PC-3 (cell line): ENCODE data around the gene POU4F1. TPM values are rescaled to one million over a fixed set of nuclear protein-coding genes. Genes with fewer than 3 reads are reported as not detected.

ENCODE experiments used
- ATAC-seq: fragments of 200-7000 bp; cut with Tn5 transposase; 2 replicates; pipeline ENCODE4 v1.9.1; 2020; ENCODE audit warnings: mild to moderate bottlenecking, moderate library complexity
- BruUV-seq: library from RNA; stranded (reverse); fragments of 400-500 nt; replicated peaks from 2 replicates; lab custom pipeline; 2021; lab: Mats Ljungman, UMichigan
- CTCF ChIA-PET: fragments of 300-600 bp; sonication (Branson Sonifier 250); formaldehyde crosslinking; loops from one replicate; lab custom pipeline; 2022; ENCODE audit warnings: antibody characterized with exemption; lab: Charles Lee
- POLR2A ChIA-PET: fragments of 300-600 bp; sonication (Branson Sonifier 250); formaldehyde crosslinking; loops from one replicate; lab custom pipeline; 2022; ENCODE audit warnings: antibody characterized with exemption; ENCODE audit not compliant: unreplicated experiment; lab: Charles Lee
- DNase-seq: peaks from one replicate; pipeline ENCODE4 v3.0.0-alpha.2; 2015
- H2AFZ ChIP-seq: fragments of 300-600 bp; sonication (generic); 2 replicates; pipeline ENCODE4 v1.6.0; 2016; ENCODE audit warnings: antibody characterized with exemption, low read length
- H3F3A ChIP-seq: fragments of 300-600 bp; sonication (generic); one replicate; pipeline ENCODE4 v1.6.0; 2017; ENCODE audit warnings: antibody characterized with exemption, low read length, control low read depth, mild to moderate bottlenecking; ENCODE audit not compliant: unreplicated experiment
- H3K27ac ChIP-seq: fragments of 300-600 bp; sonication (generic); 2 replicates; pipeline ENCODE4 v1.5.1; 2016; ENCODE audit warnings: mild to moderate bottlenecking, low read length
- H3K27me3 ChIP-seq: fragments of 300-600 bp; sonication (generic); 2 replicates; pipeline ENCODE4 v1.6.1; 2016; ENCODE audit warnings: low read length, mixed read lengths
- H3K36me3 ChIP-seq: fragments of 300-600 bp; sonication (generic); 2 replicates; pipeline ENCODE4 v1.6.1; 2016; ENCODE audit warnings: low read depth, mixed run types, low read length, mixed read lengths
- H3K4me1 ChIP-seq: fragments of 300-600 bp; sonication (generic); 2 replicates; pipeline ENCODE4 v1.5.1; 2016; ENCODE audit warnings: low read length; ENCODE audit not compliant: insufficient read depth
- H3K4me2 ChIP-seq: fragments of 300-600 bp; sonication (generic); 2 replicates; pipeline ENCODE4 v1.6.0; 2016; ENCODE audit warnings: low read length
- H3K4me3 ChIP-seq: fragments of 300-600 bp; sonication (generic); 2 replicates; pipeline ENCODE4 v1.5.1; 2016; ENCODE audit warnings: mild to moderate bottlenecking, low read length, mixed read lengths
- H3K79me2 ChIP-seq: fragments of 300-600 bp; sonication (generic); 2 replicates; pipeline ENCODE4 v1.6.1; 2017; ENCODE audit warnings: low read length, mixed read lengths
- H3K9ac ChIP-seq: fragments of 300-600 bp; sonication (generic); 2 replicates; pipeline ENCODE4 v1.6.0; 2016; ENCODE audit warnings: mild to moderate bottlenecking, low read length
- H3K9me2 ChIP-seq: fragments of 300-600 bp; sonication (generic); replicated peaks from 2 replicates; pipeline ENCODE4 v1.6.1; 2016; ENCODE audit warnings: mixed run types, low read length, mixed read lengths
- H3K9me3 ChIP-seq: fragments of 300-600 bp; sonication (generic); 2 replicates; pipeline ENCODE4 v1.6.1; 2016; ENCODE audit warnings: low read length, mixed read lengths
- H4K20me1 ChIP-seq: fragments of 300-600 bp; sonication (generic); 2 replicates; pipeline ENCODE4 v1.6.1; 2016; ENCODE audit warnings: low read length, mixed read lengths
- EZH2 ChIP-seq: fragments of 300-600 bp; sonication (generic); IDR thresholded peaks from one replicate; pipeline ENCODE4 v1.6.1; 2017; ENCODE audit warnings: antibody characterized with exemption, mild to moderate bottlenecking, low read length; ENCODE audit not compliant: unreplicated experiment
- EZH2phosphoT487 ChIP-seq: fragments of 300-600 bp; sonication (generic); IDR thresholded peaks from 2 replicates; pipeline ENCODE4 v1.6.1; 2018; ENCODE audit warnings: mild to moderate bottlenecking, antibody characterized with exemption, low read length, borderline replicate concordance
- intact Hi-C: fragments of 100-400 bp; cut with micrococcal nuclease; formaldehyde crosslinking; loops from 2 replicates; pipeline ENCODE4 v1.9.0; 2023
- total RNA-seq: library from RNA; depleted of rRNA; stranded (reverse); fragments of >200 nt; gene quantifications from 2 replicates; pipeline ENCODE4 v1.2.3, GENCODE V29; 2014
- TF ChIP-seq, protein P1 (sequence below): fragments of 300-600 bp; sonication (generic); conservative IDR thresholded peaks from 2 replicates; pipeline ENCODE4 v1.5.1; 2017; ENCODE audit warnings: antibody characterized with exemption, low read depth, mild to moderate bottlenecking, low read length

POU4F1 gene
- total RNA-seq, 1 experiment from 2014 or later: not detected

DNA sequence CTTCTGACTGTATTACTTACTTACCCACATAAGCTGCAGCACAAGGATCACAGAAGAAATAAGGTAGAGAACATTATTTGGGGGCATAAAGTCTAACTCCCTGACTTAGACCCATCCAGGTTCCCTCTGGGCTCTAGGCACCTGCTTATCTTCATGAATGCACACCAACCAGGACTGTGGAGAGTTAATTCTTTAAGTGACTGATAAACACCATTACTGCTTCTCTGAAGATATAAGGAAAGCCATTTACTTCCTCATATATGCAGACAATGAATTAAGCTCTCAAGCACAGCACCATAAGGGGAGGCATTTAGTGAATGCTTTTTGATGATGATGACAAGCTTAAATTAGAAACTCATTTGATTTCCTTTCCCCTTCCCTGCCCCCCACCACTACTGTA, 33.1 kb upstream of the POU4F1 start:
- ATAC-seq: no peak
- POLR2A ChIA-PET: no interaction called here
- intact Hi-C loops: no loop called here

DNA sequence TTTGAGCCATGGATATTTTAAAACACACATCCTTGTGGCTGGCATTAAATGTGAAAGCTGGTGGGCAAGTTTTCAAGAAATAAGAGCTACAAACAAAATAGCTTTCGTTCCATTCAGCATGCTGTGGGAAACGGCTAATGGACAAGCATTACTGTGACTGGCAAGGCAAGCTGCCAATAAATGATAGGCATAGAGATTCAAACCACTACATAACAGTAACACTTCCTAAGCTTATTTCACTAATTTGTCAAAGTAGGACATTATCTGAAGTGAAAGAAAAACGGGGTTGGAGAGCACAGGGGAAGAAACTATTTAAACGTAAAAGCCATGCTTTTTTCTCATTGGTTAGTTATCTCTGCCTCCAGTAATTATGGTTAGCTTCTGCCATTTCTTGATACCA, 29.6 kb upstream of the POU4F1 start:
- no peaks in the 10 kb centered on the region for H3K4me1 ChIP-seq
- H3K9me3 ChIP-seq: no peaks in the 10 kb centered on the region
- CTCF ChIA-PET: no interaction called here
- peaks cover 20% of the 10 kb centered on the region for H3K36me3 ChIP-seq
- H3K9ac ChIP-seq: no peak overlapping the region
- no peaks in the 10 kb centered on the region for H3K27me3 ChIP-seq
- no peak overlapping the region for H2AFZ ChIP-seq
- intact Hi-C loops: no loop called here
- TF ChIP-seq EZH2phosphoT487: no peak
- TF ChIP-seq EZH2: no peak
- TF ChIP-seq, protein P1, sequence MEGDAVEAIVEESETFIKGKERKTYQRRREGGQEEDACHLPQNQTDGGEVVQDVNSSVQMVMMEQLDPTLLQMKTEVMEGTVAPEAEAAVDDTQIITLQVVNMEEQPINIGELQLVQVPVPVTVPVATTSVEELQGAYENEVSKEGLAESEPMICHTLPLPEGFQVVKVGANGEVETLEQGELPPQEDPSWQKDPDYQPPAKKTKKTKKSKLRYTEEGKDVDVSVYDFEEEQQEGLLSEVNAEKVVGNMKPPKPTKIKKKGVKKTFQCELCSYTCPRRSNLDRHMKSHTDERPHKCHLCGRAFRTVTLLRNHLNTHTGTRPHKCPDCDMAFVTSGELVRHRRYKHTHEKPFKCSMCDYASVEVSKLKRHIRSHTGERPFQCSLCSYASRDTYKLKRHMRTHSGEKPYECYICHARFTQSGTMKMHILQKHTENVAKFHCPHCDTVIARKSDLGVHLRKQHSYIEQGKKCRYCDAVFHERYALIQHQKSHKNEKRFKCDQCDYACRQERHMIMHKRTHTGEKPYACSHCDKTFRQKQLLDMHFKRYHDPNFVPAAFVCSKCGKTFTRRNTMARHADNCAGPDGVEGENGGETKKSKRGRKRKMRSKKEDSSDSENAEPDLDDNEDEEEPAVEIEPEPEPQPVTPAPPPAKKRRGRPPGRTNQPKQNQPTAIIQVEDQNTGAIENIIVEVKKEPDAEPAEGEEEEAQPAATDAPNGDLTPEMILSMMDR: no peak
- POLR2A ChIA-PET: no interaction called here
- ATAC-seq (no peak), DNase-seq (no peak)
- H3K79me2 ChIP-seq: no peaks in the 10 kb centered on the region
- BruUV-seq: no TSS peak
- no peak overlapping the region for H3K27ac ChIP-seq
- no peaks in the 10 kb centered on the region for H3K9me2 ChIP-seq
- H4K20me1 ChIP-seq: no peaks in the 10 kb centered on the region; the same call in 1 of the 2 replicates
- no peaks in the 10 kb centered on the region for H3F3A ChIP-seq
- H3K4me2 ChIP-seq: no peak overlapping the region
- H3K4me3 ChIP-seq: no peak overlapping the region

More for the DNA sequence above, 33.1 kb upstream of the POU4F1 start:
- Histone ChIP-seq H3K4me1 (no peaks in the 10 kb centered on the region), H3K4me2 (no peak overlapping the region), H3K27me3 (no peaks in the 10 kb centered on the region), H2AFZ (no peak overlapping the region), H4K20me1 (no peaks in the 10 kb centered on the region), H3K4me3 (no peak overlapping the region), H3K27ac (no peak overlapping the region), H3K9ac (no peak overlapping the region), H3F3A (no peaks in the 10 kb centered on the region), H3K79me2 (no peaks in the 10 kb centered on the region), H3K9me3 (no peaks in the 10 kb centered on the region), H3K36me3 (peaks cover 22% of the 10 kb centered on the region), H3K9me2 (no peaks in the 10 kb centered on the region)
- TF ChIP-seq, protein P1: no peak
- TF ChIP-seq EZH2: no peak
- no peak for TF ChIP-seq EZH2phosphoT487
- CTCF ChIA-PET: no interaction called here
- no TSS peak for BruUV-seq
- DNase-seq: no peak

DNA sequence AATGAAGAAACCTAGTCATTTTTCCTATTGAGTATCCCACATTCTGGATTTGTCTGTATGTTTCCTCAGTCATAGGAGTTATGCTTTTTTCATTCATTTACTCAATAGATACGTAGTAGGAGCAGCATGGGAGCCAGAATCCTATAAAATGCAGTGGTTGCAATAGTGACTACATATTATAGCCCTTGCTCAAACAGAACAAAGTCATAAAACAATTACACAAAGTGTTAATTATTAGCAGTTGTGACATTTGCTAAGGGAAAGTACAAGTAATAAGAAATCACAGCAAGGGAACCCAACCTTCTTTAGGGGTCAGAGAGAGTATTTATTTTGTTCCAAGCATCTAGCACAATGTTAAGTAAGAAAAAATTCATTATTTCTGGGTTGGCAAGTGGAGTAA, 27.7 kb upstream of the POU4F1 start:
- H3K9me3 ChIP-seq: no peaks in the 10 kb centered on the region
- ATAC-seq (no peak), DNase-seq (no peak)
- no peak overlapping the region for H2AFZ ChIP-seq
- BruUV-seq: no TSS peak
- TF ChIP-seq EZH2 (no peak), EZH2phosphoT487 (no peak)
- no peaks in the 10 kb centered on the region for H3K4me1 ChIP-seq
- no peaks in the 10 kb centered on the region for H3K79me2 ChIP-seq
- H3K36me3 ChIP-seq: peaks cover 13% of the 10 kb centered on the region
- H4K20me1 ChIP-seq: no peaks in the 10 kb centered on the region; the same call in 1 of the 2 replicates
- intact Hi-C loops: no loop called here
- no peaks in the 10 kb centered on the region for H3K27me3 ChIP-seq
- no peak overlapping the region for H3K4me2 ChIP-seq
- no peak overlapping the region for H3K9ac ChIP-seq
- no peak overlapping the region for H3K4me3 ChIP-seq
- no peak overlapping the region for H3K27ac ChIP-seq
- H3K9me2 ChIP-seq: no peaks in the 10 kb centered on the region
- no peaks in the 10 kb centered on the region for H3F3A ChIP-seq
- CTCF ChIA-PET: no interaction called here
- POLR2A ChIA-PET: no interaction called here
